GM12801 (cell line): Measurements from ENCODE around the gene NRXN2.

ENCODE experiments used
- CTCF ChIP-seq: IDR thresholded peaks from one replicate; pipeline ENCODE4 v1.5.1; 2011; ENCODE audit warnings: control low read depth; ENCODE audit not compliant: insufficient read length; ENCODE audit errors: extremely low read depth

Gene NRXN2

GRCh38 chr11:64744544-64745188 lies 21.7 kb upstream of the NRXN2 start:
- no peak for TF ChIP-seq CTCF

GRCh38 chr11:64743591-64744543 lies 20.9 kb upstream of the NRXN2 start, which contains the start of gene RASGRP2:
TSS of gene RASGRP2 (minus strand) at chr11:64744142. CDS start at chr11:64742866, 1,276 bp downstream.
- TF ChIP-seq CTCF, result no peak

- no peak for TF ChIP-seq CTCF
These were observed 20.0 kb upstream of the NRXN2 start for GRCh38 chr11:64742889-64743590.

GRCh38 chr11:64742087-64742888 lies 19.3 kb upstream of the NRXN2 start:
- no peak for TF ChIP-seq CTCF

GRCh38 chr11:64741375-64742086 lies 18.5 kb upstream of the NRXN2 start:
- TF ChIP-seq CTCF, result no peak

- no peak for TF ChIP-seq CTCF
These were observed 16.9 kb upstream of the NRXN2 start for GRCh38 chr11:64739871-64740270.
